ENCODE measurements around the gene STEAP1B. TPM values are rescaled to one million over a fixed set of nuclear protein-coding genes. Genes with fewer than 3 reads are reported as not detected.

Gene STEAP1B
- polyA plus RNA-seq, 1 of the 3 experiments (the other 2 are of a cell fraction), result 14.7 TPM

DNA sequence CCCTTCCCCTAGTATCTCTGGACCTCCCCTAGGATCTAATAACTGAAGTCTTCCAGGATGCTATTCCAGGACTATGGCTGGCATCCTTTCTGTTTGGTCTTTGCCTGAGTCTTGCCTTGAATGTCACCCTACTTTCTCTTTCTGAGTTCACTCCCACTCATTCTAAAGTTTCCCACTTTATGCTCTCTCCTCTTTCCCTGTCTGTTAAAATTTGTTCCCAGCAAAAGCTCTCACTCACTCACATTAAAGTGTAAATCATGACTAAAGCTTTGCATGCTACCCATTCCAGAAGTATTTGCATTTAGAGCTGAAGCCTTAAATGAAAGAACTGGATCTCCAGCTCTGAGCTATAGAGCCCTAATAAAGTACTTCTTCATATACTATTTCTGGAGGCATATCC, 100.9 kb downstream of the STEAP1B start:
- no peak for TF ChIP-seq FOXM1 (IDR thresholded peaks at IDR 0.05; ENCODE audit: low read depth)
- no peak for TF ChIP-seq YY1 (IDR thresholded peaks at IDR 0.05; ENCODE audit: low read depth)
- no peak for TF ChIP-seq NFIC (IDR thresholded peaks at IDR 0.05; ENCODE audit: borderline replicate concordance)
- TF ChIP-seq TAF1 (IDR thresholded peaks at IDR 0.05; ENCODE audit: borderline replicate concordance, low read depth, low read length), result no peak
- TF ChIP-seq CHD2 (IDR thresholded peaks at IDR 0.05; ENCODE audit: low read length, partially characterized antibody), result no peak
- TF ChIP-seq EP300 (IDR thresholded peaks at IDR 0.05; ENCODE audit: borderline replicate concordance in 1 of 2, low read depth in 1 of 2, low read length in 1 of 2), result no peak
- no peak for TF ChIP-seq FOXJ3 (CRISPR knock-in tag; IDR thresholded peaks at IDR 0.05)
- no peak for TF ChIP-seq GABPA (IDR thresholded peaks at IDR 0.05; ENCODE audit: low read depth)
- TF ChIP-seq RFX5 (IDR thresholded peaks at IDR 0.05; ENCODE audit: low read length), result no peak
- no peak for TF ChIP-seq RXRA (IDR thresholded peaks at IDR 0.05; ENCODE audit: borderline replicate concordance, low read depth)
- no peak for TF ChIP-seq SIN3A (IDR thresholded peaks at IDR 0.05; ENCODE audit: borderline replicate concordance, low read depth, low read length)
- no peak for TF ChIP-seq FOSL2 (IDR thresholded peaks at IDR 0.05; ENCODE audit: borderline replicate concordance, low read depth)
- TF ChIP-seq NRF1 (IDR thresholded peaks at IDR 0.05; ENCODE audit: low read depth, low read length), result no peak
- TF ChIP-seq, protein P1, sequence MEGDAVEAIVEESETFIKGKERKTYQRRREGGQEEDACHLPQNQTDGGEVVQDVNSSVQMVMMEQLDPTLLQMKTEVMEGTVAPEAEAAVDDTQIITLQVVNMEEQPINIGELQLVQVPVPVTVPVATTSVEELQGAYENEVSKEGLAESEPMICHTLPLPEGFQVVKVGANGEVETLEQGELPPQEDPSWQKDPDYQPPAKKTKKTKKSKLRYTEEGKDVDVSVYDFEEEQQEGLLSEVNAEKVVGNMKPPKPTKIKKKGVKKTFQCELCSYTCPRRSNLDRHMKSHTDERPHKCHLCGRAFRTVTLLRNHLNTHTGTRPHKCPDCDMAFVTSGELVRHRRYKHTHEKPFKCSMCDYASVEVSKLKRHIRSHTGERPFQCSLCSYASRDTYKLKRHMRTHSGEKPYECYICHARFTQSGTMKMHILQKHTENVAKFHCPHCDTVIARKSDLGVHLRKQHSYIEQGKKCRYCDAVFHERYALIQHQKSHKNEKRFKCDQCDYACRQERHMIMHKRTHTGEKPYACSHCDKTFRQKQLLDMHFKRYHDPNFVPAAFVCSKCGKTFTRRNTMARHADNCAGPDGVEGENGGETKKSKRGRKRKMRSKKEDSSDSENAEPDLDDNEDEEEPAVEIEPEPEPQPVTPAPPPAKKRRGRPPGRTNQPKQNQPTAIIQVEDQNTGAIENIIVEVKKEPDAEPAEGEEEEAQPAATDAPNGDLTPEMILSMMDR (IDR thresholded peaks at IDR 0.05), result no peak
- TF ChIP-seq, protein P2, sequence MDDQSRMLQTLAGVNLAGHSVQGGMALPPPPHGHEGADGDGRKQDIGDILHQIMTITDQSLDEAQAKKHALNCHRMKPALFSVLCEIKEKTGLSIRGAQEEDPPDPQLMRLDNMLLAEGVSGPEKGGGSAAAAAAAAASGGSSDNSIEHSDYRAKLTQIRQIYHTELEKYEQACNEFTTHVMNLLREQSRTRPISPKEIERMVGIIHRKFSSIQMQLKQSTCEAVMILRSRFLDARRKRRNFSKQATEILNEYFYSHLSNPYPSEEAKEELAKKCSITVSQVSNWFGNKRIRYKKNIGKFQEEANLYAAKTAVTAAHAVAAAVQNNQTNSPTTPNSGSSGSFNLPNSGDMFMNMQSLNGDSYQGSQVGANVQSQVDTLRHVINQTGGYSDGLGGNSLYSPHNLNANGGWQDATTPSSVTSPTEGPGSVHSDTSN (IDR thresholded peaks at IDR 0.05), result no peak
- TF ChIP-seq MXI1 (IDR thresholded peaks at IDR 0.05; ENCODE audit: low read depth, low read length), result no peak

DNA sequence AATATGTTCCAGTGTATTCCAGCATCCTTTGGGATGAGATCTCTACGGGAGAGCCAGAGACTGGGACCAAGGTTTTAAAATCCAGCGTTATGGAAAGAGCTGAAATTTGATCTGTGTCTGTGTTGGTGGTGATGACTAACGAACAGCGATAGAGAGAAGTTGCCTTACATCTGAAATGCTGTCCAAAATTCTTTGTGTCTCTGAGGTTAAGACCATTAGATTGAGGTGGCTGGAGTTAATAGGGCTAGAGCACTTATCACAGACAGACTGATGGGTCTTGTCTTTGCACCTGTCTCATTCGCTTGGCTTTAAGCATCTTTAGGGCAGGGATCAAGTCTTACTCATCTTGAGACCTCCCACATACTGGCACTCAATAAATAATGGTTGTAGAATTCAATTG, 102.0 kb downstream of the STEAP1B start:
- Histone ChIP-seq H3F3A (replicated peaks; ENCODE audit: insufficient read depth) (peaks cover 25% of the 10 kb centered on the region), H3K4me3 (ENCODE audit: low read depth in 2 of 2, low read length in 1 of 2) (0 out of 4 replicates have a peak overlapping the region, but pooled peaks of 1 of the 2 experiments have one; percentile 13), H3K4me1 (ENCODE audit: control insufficient read depth in 1 of 2, insufficient read depth in 2 of 2, low read depth in 1 of 2, low read length in 1 of 2) (peaks cover 12 to 20% of the 10 kb centered on the region in 2 experiments), H4K20me1 (ENCODE audit: insufficient read depth) (no peaks in the 10 kb centered on the region), H3K36me3 (replicated peaks in 1 of 2; ENCODE audit: control insufficient read depth in 1 of 2, insufficient read depth in 2 of 2, low read length in 1 of 2) (no peaks in the 10 kb centered on the region), H3K27me3 (ENCODE audit: insufficient read depth) (no peaks in the 10 kb centered on the region), H3K4me2 (peak overlapping the region; percentile 43), H2AFZ (ENCODE audit: low read depth) (peak overlapping the region; percentile 2; the same call in 1 of the 2 replicates), H3K9ac (no peak overlapping the region), H3K9me2 (no peaks in the 10 kb centered on the region), H3K9me3 (no peaks in the 10 kb centered on the region), H3K27ac (ENCODE audit: low read depth in 2 of 2, low read length in 1 of 2) (peak overlapping the region in 1 of 2 experiments; percentile 58; a peak in 2 of 4 replicates), H3K79me2 (ENCODE audit: insufficient read depth) (no peaks in the 10 kb centered on the region)
- CTCF ChIA-PET, result interaction anchor here (1.0 kb wide), 1 partner anchor 315 kb away, joined by 3 read pairs; no protein-coding TSS in a partner anchor
- DNase-seq, result no peak
- WGBS (ENCODE audit: low lambda C conversion rate), result 12% methylated on average over 5 of the region's 5 CpGs
- POLR2A ChIA-PET, result no interaction called here
- peak; percentile 90 for TF ChIP-seq TCF12 (IDR thresholded peaks at IDR 0.05)
- TF ChIP-seq, protein P3, sequence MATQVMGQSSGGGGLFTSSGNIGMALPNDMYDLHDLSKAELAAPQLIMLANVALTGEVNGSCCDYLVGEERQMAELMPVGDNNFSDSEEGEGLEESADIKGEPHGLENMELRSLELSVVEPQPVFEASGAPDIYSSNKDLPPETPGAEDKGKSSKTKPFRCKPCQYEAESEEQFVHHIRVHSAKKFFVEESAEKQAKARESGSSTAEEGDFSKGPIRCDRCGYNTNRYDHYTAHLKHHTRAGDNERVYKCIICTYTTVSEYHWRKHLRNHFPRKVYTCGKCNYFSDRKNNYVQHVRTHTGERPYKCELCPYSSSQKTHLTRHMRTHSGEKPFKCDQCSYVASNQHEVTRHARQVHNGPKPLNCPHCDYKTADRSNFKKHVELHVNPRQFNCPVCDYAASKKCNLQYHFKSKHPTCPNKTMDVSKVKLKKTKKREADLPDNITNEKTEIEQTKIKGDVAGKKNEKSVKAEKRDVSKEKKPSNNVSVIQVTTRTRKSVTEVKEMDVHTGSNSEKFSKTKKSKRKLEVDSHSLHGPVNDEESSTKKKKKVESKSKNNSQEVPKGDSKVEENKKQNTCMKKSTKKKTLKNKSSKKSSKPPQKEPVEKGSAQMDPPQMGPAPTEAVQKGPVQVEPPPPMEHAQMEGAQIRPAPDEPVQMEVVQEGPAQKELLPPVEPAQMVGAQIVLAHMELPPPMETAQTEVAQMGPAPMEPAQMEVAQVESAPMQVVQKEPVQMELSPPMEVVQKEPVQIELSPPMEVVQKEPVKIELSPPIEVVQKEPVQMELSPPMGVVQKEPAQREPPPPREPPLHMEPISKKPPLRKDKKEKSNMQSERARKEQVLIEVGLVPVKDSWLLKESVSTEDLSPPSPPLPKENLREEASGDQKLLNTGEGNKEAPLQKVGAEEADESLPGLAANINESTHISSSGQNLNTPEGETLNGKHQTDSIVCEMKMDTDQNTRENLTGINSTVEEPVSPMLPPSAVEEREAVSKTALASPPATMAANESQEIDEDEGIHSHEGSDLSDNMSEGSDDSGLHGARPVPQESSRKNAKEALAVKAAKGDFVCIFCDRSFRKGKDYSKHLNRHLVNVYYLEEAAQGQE (IDR thresholded peaks at IDR 0.05; ENCODE audit: low read depth, low read length), result peak; percentile 77
- no peak for TF ChIP-seq ELF1 (IDR thresholded peaks at IDR 0.05)
- peak; percentile 85 for TF ChIP-seq TEAD4 (IDR thresholded peaks at IDR 0.05; ENCODE audit: borderline replicate concordance, insufficient read depth)
- no peak for TF ChIP-seq TAF1 (IDR thresholded peaks at IDR 0.05; ENCODE audit: borderline replicate concordance, low read depth, low read length)
- TF ChIP-seq EZH2phosphoT487 (IDR thresholded peaks at IDR 0.05; ENCODE audit: borderline replicate concordance, low read depth), result no peak
- TF ChIP-seq, protein P4, sequence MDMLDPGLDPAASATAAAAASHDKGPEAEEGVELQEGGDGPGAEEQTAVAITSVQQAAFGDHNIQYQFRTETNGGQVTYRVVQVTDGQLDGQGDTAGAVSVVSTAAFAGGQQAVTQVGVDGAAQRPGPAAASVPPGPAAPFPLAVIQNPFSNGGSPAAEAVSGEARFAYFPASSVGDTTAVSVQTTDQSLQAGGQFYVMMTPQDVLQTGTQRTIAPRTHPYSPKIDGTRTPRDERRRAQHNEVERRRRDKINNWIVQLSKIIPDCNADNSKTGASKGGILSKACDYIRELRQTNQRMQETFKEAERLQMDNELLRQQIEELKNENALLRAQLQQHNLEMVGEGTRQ (IDR thresholded peaks at IDR 0.05; ENCODE audit: borderline replicate concordance, low read depth, low read length), result no peak

More for the DNA sequence above, 100.9 kb downstream of the STEAP1B start:
- Histone ChIP-seq H3K9me2 (no peaks in the 10 kb centered on the region), H3K9ac (no peak overlapping the region), H3K27me3 (ENCODE audit: insufficient read depth) (no peaks in the 10 kb centered on the region), H3K4me1 (ENCODE audit: control insufficient read depth in 1 of 2, insufficient read depth in 2 of 2, low read depth in 1 of 2, low read length in 1 of 2) (peaks cover 4 to 20% of the 10 kb centered on the region in 2 experiments), H3K79me2 (ENCODE audit: insufficient read depth) (no peaks in the 10 kb centered on the region), H3K4me2 (peak overlapping the region; percentile 43; the same call in 1 of the 2 replicates), H3F3A (replicated peaks; ENCODE audit: insufficient read depth) (peaks cover 25% of the 10 kb centered on the region), H2AFZ (ENCODE audit: low read depth) (no peak overlapping the region), H3K36me3 (replicated peaks in 1 of 2; ENCODE audit: control insufficient read depth in 1 of 2, insufficient read depth in 2 of 2, low read length in 1 of 2) (no peaks in the 10 kb centered on the region), H3K27ac (ENCODE audit: low read depth in 2 of 2, low read length in 1 of 2) (peak overlapping the region in 1 of 2 experiments; percentile 58; a peak in 2 of 4 replicates), H3K9me3 (no peaks in the 10 kb centered on the region), H4K20me1 (ENCODE audit: insufficient read depth) (no peaks in the 10 kb centered on the region), H3K4me3 (ENCODE audit: low read depth in 2 of 2, low read length in 1 of 2) (no peak overlapping the region)
- ChIA-PET CTCF (interaction anchor here (0.9 to 1.1 kb wide), 2 partner anchors 9 to 21 kb away, joined by 3 read pairs; no protein-coding TSS in a partner anchor), POLR2A (no interaction called here)
- DNase-seq, result no peak
